A673 (cell line): ENCODE results near the gene SPTBN4. TPM values are rescaled to one million over a fixed set of nuclear protein-coding genes. Genes with fewer than 3 reads are reported as not detected.

Experiments
- BruUV-seq: library from RNA; stranded (reverse); fragments of 400-500 nt; replicated peaks from 2 replicates; lab custom pipeline; 2021; lab: Mats Ljungman, UMichigan
- CTCF ChIA-PET: fragments of 300-600 bp; sonication (Branson Sonifier 250); formaldehyde crosslinking; loops from one replicate; lab custom pipeline; 2022; ENCODE audit warnings: antibody characterized with exemption; lab: Charles Lee
- POLR2A ChIA-PET: fragments of 300-600 bp; sonication (Branson Sonifier 250); formaldehyde crosslinking; loops from one replicate; lab custom pipeline; 2022; ENCODE audit warnings: antibody characterized with exemption; ENCODE audit not compliant: low non-redundant PET; lab: Charles Lee
- DNase-seq: peaks from one replicate; pipeline ENCODE4 v3.0.0-alpha.2; 2015; ENCODE audit warnings: low spot score
- H3K27ac ChIP-seq: fragments of 200-600 bp; sonication (generic); 2 replicates; pipeline ENCODE4 v1.5.1; 2016; ENCODE audit warnings: mixed run types, low read depth, mild to moderate bottlenecking, mixed read lengths, antibody characterized with exemption, low read length; ENCODE audit not compliant: poor library complexity, severe bottlenecking
- H3K27me3 ChIP-seq: fragments of 200-600 bp; sonication (generic); replicated peaks from 2 replicates; pipeline ENCODE4 v1.6.1; 2017; ENCODE audit warnings: mixed run types, low read depth, mild to moderate bottlenecking, mixed read lengths, antibody characterized with exemption, low read length; ENCODE audit not compliant: insufficient read depth, poor library complexity
- H3K36me3 ChIP-seq: fragments of 200-600 bp; sonication (generic); 2 replicates; pipeline ENCODE4 v1.6.1; 2016; ENCODE audit warnings: mixed run types, mild to moderate bottlenecking, mixed read lengths, antibody characterized with exemption, low read length; ENCODE audit not compliant: insufficient read depth, poor library complexity, severe bottlenecking
- H3K4me1 ChIP-seq: fragments of 200-600 bp; sonication (generic); 2 replicates; pipeline ENCODE4 v1.6.1; 2017; ENCODE audit warnings: mixed run types, mild to moderate bottlenecking, mixed read lengths, antibody characterized with exemption, low read length; ENCODE audit not compliant: insufficient read depth, poor library complexity, severe bottlenecking
- H3K4me3 ChIP-seq: fragments of 200-600 bp; sonication (generic); 2 replicates; pipeline ENCODE4 v1.5.1; 2016; ENCODE audit warnings: low read depth, mixed run types, mild to moderate bottlenecking, mixed read lengths, low read length; ENCODE audit not compliant: poor library complexity, severe bottlenecking
- H3K9me3 ChIP-seq: fragments of 200-600 bp; sonication (generic); 2 replicates; pipeline ENCODE4 v1.6.1; 2016; ENCODE audit warnings: mixed run types, low read depth, mild to moderate bottlenecking, mixed read lengths, antibody characterized with exemption, low read length; ENCODE audit not compliant: poor library complexity, severe bottlenecking
- EZH2 ChIP-seq: fragments of 200-600 bp; sonication (generic); IDR thresholded peaks from 2 replicates; pipeline ENCODE4 v1.6.1; 2017; ENCODE audit warnings: borderline replicate concordance, low read depth, mild to moderate bottlenecking, mixed read lengths, antibody characterized with exemption, low read length; ENCODE audit not compliant: poor library complexity, severe bottlenecking
- intact Hi-C: fragments of 100-400 bp; cut with micrococcal nuclease; formaldehyde crosslinking; loops from one replicate; pipeline ENCODE4 v1.10.0; 2022; ENCODE audit not compliant: unreplicated experiment
- total RNA-seq: library from RNA; stranded (reverse); gene quantifications from 2 replicates; pipeline ENCODE4 v1.2.3, GENCODE V29; 2021
- TF ChIP-seq, protein P1 (sequence below): fragments of 300-800, 200-600 bp; sonication (generic); conservative IDR thresholded peaks from 2 replicates; pipeline ENCODE4 v1.5.1; 2017; ENCODE audit warnings: low read depth, mild to moderate bottlenecking, antibody characterized with exemption, low read length, moderate library complexity, mixed read lengths

Gene SPTBN4
- total RNA-seq, 1 experiment from 2014 or later, result 0.43 TPM

DNA sequence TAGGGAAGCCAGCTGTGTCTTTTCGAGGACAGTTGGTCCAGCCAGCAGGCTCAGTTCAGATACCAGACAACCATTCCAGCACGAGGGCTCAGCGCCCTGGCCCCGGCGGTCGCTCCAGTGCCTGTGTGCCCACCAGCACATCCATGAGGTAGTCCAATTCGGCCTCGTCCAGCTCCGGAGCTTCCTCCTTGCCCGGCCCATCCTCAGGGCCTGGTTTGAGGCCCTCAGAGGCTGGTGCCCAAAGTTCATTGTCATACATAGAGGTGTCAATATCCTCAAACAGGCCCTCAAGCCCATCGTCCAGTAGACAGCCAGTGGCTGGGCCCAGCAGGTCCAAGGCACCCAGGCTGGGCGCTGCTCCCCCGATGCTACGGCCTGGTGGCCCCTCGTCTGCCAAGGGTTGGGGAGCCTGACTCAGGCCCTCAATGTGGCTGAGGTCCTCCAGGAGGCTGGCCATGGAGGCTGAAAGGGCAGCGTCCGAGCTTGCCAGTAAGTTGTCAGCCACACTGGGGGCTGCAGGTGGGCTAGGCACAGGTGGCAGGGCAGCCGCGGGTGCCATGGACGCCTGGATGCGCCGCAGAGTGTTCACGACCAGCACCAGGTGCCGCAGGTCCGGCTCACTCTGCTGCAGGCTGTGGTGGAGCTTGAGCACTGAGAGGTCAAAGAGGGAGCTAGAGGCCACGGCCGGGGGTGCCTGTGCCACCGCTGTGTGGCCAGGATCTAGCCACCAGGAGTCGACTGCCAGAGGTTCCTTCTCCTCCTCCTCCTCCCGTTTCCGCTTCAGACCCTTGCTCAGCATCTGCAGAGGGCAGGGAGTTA, 43.8 kb upstream of the SPTBN4 start:
- Histone ChIP-seq H3K4me3 (no peak overlapping the region), H3K27ac (peak overlapping the region; percentile 58), H3K36me3 (peaks cover 10% of the 10 kb centered on the region), H3K9me3 (no peaks in the 10 kb centered on the region), H3K4me1 (peaks cover 6% of the 10 kb centered on the region), H3K27me3 (no peaks in the 10 kb centered on the region)
- BruUV-seq, result no TSS peak
- intact Hi-C loops, result no loop called here
- CTCF ChIA-PET, result no interaction called here
- no peak for DNase-seq
- POLR2A ChIA-PET, result no interaction called here
- TF ChIP-seq, protein P1, sequence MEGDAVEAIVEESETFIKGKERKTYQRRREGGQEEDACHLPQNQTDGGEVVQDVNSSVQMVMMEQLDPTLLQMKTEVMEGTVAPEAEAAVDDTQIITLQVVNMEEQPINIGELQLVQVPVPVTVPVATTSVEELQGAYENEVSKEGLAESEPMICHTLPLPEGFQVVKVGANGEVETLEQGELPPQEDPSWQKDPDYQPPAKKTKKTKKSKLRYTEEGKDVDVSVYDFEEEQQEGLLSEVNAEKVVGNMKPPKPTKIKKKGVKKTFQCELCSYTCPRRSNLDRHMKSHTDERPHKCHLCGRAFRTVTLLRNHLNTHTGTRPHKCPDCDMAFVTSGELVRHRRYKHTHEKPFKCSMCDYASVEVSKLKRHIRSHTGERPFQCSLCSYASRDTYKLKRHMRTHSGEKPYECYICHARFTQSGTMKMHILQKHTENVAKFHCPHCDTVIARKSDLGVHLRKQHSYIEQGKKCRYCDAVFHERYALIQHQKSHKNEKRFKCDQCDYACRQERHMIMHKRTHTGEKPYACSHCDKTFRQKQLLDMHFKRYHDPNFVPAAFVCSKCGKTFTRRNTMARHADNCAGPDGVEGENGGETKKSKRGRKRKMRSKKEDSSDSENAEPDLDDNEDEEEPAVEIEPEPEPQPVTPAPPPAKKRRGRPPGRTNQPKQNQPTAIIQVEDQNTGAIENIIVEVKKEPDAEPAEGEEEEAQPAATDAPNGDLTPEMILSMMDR, result no peak
- no peak for TF ChIP-seq EZH2

DNA sequence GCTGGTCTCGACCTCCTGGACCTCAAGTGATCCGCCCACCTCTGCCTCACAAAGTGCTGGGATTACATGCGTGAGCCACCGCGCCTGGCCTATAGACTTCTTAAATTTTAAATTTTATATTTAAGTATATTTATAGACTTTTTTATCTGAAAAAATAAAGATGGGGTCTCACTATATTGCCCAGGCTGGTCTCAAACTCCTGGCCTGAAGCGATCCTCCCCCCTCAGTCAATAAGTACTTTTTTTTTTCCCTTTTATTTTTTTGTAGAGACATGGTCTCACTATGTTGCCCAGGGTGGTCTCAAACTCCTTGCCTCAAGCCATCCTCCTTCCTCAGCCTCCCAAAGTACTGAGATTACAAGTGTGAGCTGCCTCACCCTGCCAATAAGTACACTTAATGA, 42.9 kb upstream of the SPTBN4 start:
- no peak for DNase-seq
- H3K27me3 ChIP-seq, result no peaks in the 10 kb centered on the region
- H3K36me3 ChIP-seq, result peaks cover 10% of the 10 kb centered on the region
- ChIA-PET POLR2A (no interaction called here), CTCF (no interaction called here)
- no peak overlapping the region for H3K27ac ChIP-seq
- no peak overlapping the region for H3K4me3 ChIP-seq
- peaks cover 6% of the 10 kb centered on the region for H3K4me1 ChIP-seq
- BruUV-seq, result no TSS peak
- TF ChIP-seq, protein P1, result no peak
- no peak for TF ChIP-seq EZH2
- intact Hi-C loops, result no loop called here
- H3K9me3 ChIP-seq, result no peaks in the 10 kb centered on the region

DNA sequence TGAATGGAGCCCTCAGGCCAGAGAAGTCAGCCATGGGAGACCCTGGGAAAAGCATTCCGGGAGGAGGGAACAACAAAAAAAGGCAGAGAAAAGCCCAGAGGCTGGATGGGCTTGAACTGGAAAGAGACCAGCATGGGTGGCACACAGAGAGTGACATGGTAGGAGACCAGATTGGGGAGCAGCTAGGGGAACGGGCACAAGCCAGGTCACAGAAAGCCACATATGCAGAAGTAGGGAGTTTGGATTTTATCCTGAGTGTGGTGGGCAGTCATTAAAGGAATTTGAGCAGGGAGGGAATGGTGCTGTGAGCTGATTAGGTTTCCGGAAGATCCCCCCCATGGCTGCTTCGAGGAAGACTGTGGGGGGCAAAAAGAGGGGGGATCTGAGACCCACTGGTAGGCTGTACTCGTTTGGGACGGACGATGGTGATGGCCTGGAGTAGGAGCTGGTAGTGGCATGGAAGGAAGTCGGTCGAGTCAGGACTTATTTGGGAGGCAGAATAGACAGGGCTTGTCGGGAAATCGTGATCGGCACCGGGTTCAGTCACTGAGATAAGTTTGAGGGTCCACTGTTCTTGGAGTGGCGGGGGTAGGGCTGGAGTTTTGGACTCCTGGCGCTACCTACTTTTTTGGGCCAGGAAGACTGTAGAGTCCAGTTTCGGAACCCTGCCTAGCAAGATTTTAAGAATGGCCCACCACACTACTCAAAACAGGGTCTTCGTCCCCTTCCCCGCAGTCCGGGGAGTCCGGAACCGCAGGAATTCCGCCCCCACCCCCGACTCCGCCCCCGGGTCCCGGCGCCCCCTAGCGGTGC, 42.0 kb upstream of the SPTBN4 start:
- POLR2A ChIA-PET, result no interaction called here
- no peak for TF ChIP-seq EZH2
- TF ChIP-seq, protein P1, result no peak
- Histone ChIP-seq H3K36me3 (peaks cover 10% of the 10 kb centered on the region), H3K27me3 (no peaks in the 10 kb centered on the region), H3K27ac (peak overlapping the region; percentile 91), H3K4me3 (peak overlapping the region; percentile 68), H3K4me1 (peaks cover 6% of the 10 kb centered on the region), H3K9me3 (no peaks in the 10 kb centered on the region)
- peak; percentile 37 for DNase-seq
- intact Hi-C loops, result loop anchor here (5.0 kb wide), 2 partner anchors 97 to 123 kb away; no protein-coding TSS in a partner anchor
- BruUV-seq, result no TSS peak
- CTCF ChIA-PET, result no interaction called here
